GM13976 (cell line): Measurements from ENCODE around the gene PDZK1IP1.

ENCODE experiments used
- DNase-seq: peaks from one replicate; pipeline ENCODE4 v3.0.0; 2012; ENCODE audit warnings: low spot score
- CTCF ChIP-seq: IDR thresholded peaks from 2 replicates; pipeline ENCODE4 v1.5.1; 2012; ENCODE audit warnings: borderline replicate concordance, mild to moderate bottlenecking; ENCODE audit not compliant: insufficient read depth; ENCODE audit errors: extremely low read depth, missing control alignments, control extremely low read depth
- in situ Hi-C: fragments of 300-500 bp; cut with MboI; formaldehyde crosslinking; loops from one replicate; pipeline ENCODE4 v1.12.0; 2022; ENCODE audit warnings: low sequenced_read_pairs, mixed read lengths, inconsistent platforms; ENCODE audit not compliant: unreplicated experiment

Gene PDZK1IP1

GRCh38 chr1:47223174-47223920 is 33.5 kb upstream of the PDZK1IP1 start:
- no peak for TF ChIP-seq CTCF
- in situ Hi-C loops = no loop called here
- no peak for DNase-seq

- TF ChIP-seq CTCF = no peak
- in situ Hi-C loops = no loop called here
- DNase-seq = no peak
Observed at GRCh38 chr1:47222476-47222875, 32.6 kb upstream of the PDZK1IP1 start.

- in situ Hi-C loops = no loop called here
- DNase-seq = no peak
- no peak for TF ChIP-seq CTCF
Observed at GRCh38 chr1:47219590-47220220, 29.9 kb upstream of the PDZK1IP1 start.

- no peak for TF ChIP-seq CTCF
- no peak for DNase-seq
- in situ Hi-C loops = no loop called here
Observed at GRCh38 chr1:47219001-47219400, 29.2 kb upstream of the PDZK1IP1 start.

- DNase-seq = no peak
- no peak for TF ChIP-seq CTCF
- in situ Hi-C loops = no loop called here
Observed at GRCh38 chr1:47216278-47217059, 26.6 kb upstream of the PDZK1IP1 start.

- in situ Hi-C loops = no loop called here
- DNase-seq = no peak
- no peak for TF ChIP-seq CTCF
Observed at GRCh38 chr1:47215713-47216112, 25.9 kb upstream of the PDZK1IP1 start.
